H9 (cell line): ENCODE measurements around the gene TEX26. TPM values are rescaled to one million over a fixed set of nuclear protein-coding genes. Genes with fewer than 3 reads are reported as not detected.

Source experiments
- DNase-seq: peaks from one replicate; pipeline ENCODE4 v3.0.0-alpha.2; 2017
- H2AFZ ChIP-seq: one replicate; pipeline ENCODE4 v1.6.1; 2013; ENCODE audit warnings: mild to moderate bottlenecking, low read length, control low read depth, moderate library complexity
- H2AK5ac ChIP-seq: 2 replicates; pipeline ENCODE4 v1.6.1; 2013; ENCODE audit warnings: low read length, control low read depth, mixed read lengths; ENCODE audit not compliant: insufficient read length
- H2BK120ac ChIP-seq: one replicate; pipeline ENCODE4 v1.6.1; 2013; ENCODE audit warnings: low read depth, mild to moderate bottlenecking, low read length, control low read depth, inconsistent platforms; ENCODE audit not compliant: poor library complexity, severe bottlenecking
- H2BK12ac ChIP-seq: 2 replicates; pipeline ENCODE4 v1.6.1; 2013; ENCODE audit warnings: low read length, control low read depth, mixed read lengths, low read depth; ENCODE audit not compliant: insufficient read length
- H2BK15ac ChIP-seq: 2 replicates; pipeline ENCODE4 v1.6.1; 2013; ENCODE audit warnings: low read depth, low read length, control low read depth
- H2BK20ac ChIP-seq: one replicate; pipeline ENCODE4 v1.6.1; 2013; ENCODE audit warnings: low read depth, mild to moderate bottlenecking, low read length, control low read depth, inconsistent platforms; ENCODE audit not compliant: poor library complexity, severe bottlenecking
- H2BK5ac ChIP-seq: 2 replicates; pipeline ENCODE4 v1.6.1; 2013; ENCODE audit warnings: low read length, control low read depth, mixed read lengths; ENCODE audit not compliant: insufficient read length
- H3K14ac ChIP-seq: 2 replicates; pipeline ENCODE4 v1.6.1; 2013; ENCODE audit warnings: low read length, control low read depth; ENCODE audit not compliant: insufficient read depth
- H3K18ac ChIP-seq: 2 replicates; pipeline ENCODE4 v1.6.1; 2013; ENCODE audit warnings: low read depth, mild to moderate bottlenecking, mixed read lengths, low read length, control low read depth; ENCODE audit not compliant: insufficient read length
- H3K23ac ChIP-seq: 2 replicates; pipeline ENCODE4 v1.6.1; 2013; ENCODE audit warnings: low read length, control low read depth, mixed read lengths, low read depth; ENCODE audit not compliant: insufficient read length
- H3K23me2 ChIP-seq: 2 replicates; pipeline ENCODE4 v1.6.1; 2013; ENCODE audit warnings: low read depth, mild to moderate bottlenecking, mixed read lengths, low read length, control low read depth; ENCODE audit not compliant: insufficient read length, poor library complexity, severe bottlenecking
- H3K27ac ChIP-seq: 2 replicates; pipeline ENCODE4 v1.5.1; 2013; ENCODE audit warnings: low read length, control low read depth, mixed read lengths, low read depth; ENCODE audit not compliant: insufficient read length
- H3K27me3 ChIP-seq: 2 replicates; pipeline ENCODE4 v1.6.1; 2013; ENCODE audit warnings: low read length, control low read depth, inconsistent platforms; ENCODE audit not compliant: insufficient read depth
- H3K4ac ChIP-seq: 2 replicates; pipeline ENCODE4 v1.6.1; 2013; ENCODE audit warnings: low read depth, mild to moderate bottlenecking, control low read depth, inconsistent platforms, low read length, moderate library complexity
- H3K4me1 ChIP-seq: 2 replicates; pipeline ENCODE4 v1.6.1; 2013; ENCODE audit warnings: low read length, control low read depth, inconsistent platforms; ENCODE audit not compliant: insufficient read depth
- H3K4me2 ChIP-seq: 2 replicates; pipeline ENCODE4 v1.6.1; 2013; ENCODE audit warnings: low read length, control low read depth, mixed read lengths; ENCODE audit not compliant: insufficient read length, insufficient read depth
- H3K56ac ChIP-seq: 2 replicates; pipeline ENCODE4 v1.6.1; 2013; ENCODE audit warnings: low read depth, mild to moderate bottlenecking, mixed read lengths, low read length, control low read depth; ENCODE audit not compliant: insufficient read length
- H3K79me1 ChIP-seq: 2 replicates; pipeline ENCODE4 v1.6.1; 2013; ENCODE audit warnings: low read depth, mild to moderate bottlenecking, moderate library complexity, low read length, control low read depth, inconsistent platforms; ENCODE audit not compliant: insufficient read depth, poor library complexity, severe bottlenecking
- H3K79me2 ChIP-seq: 2 replicates; pipeline ENCODE4 v1.6.1; 2013; ENCODE audit warnings: low read length, control low read depth, inconsistent platforms; ENCODE audit not compliant: insufficient read depth
- H3K9ac ChIP-seq: 2 replicates; pipeline ENCODE4 v1.6.1; 2013; ENCODE audit warnings: low read length, control low read depth, mixed read lengths; ENCODE audit not compliant: insufficient read length; ENCODE audit errors: extremely low read depth
- H3K9me3 ChIP-seq: one replicate; pipeline ENCODE4 v1.6.1; 2013; ENCODE audit warnings: low read depth, low read length, inconsistent platforms; ENCODE audit not compliant: control insufficient read depth
- H3T11ph ChIP-seq: one replicate; pipeline ENCODE4 v1.6.1; 2013; ENCODE audit warnings: mild to moderate bottlenecking, low read length, control low read depth, inconsistent platforms
- H4K20me1 ChIP-seq: one replicate; pipeline ENCODE4 v1.6.1; 2013; ENCODE audit not compliant: control insufficient read depth, insufficient read length, insufficient read depth
- H4K5ac ChIP-seq: 2 replicates; pipeline ENCODE4 v1.6.1; 2013; ENCODE audit warnings: low read depth, mild to moderate bottlenecking, mixed read lengths, low read length, control low read depth; ENCODE audit not compliant: insufficient read length
- H4K8ac ChIP-seq: replicated peaks from 2 replicates; pipeline ENCODE4 v1.6.1; 2013; ENCODE audit warnings: low read length, control low read depth, mixed read lengths, low read depth; ENCODE audit not compliant: insufficient read length
- H4K91ac ChIP-seq: 2 replicates; pipeline ENCODE4 v1.6.1; 2013; ENCODE audit warnings: low read depth, mild to moderate bottlenecking, moderate library complexity, mixed read lengths, low read length, control low read depth; ENCODE audit not compliant: insufficient read length
- H3K27ac Mint-ChIP-seq, 3 experiments: 2 replicates in 2 of 3; 3 replicates in 1 of 3; pipeline ENCODE4 v1.8.0; 2020 to 2021; ENCODE audit warnings: mixed read lengths in 3 of 3, mild to moderate bottlenecking in 1 of 3, moderate library complexity in 1 of 3
- H3K27me3 Mint-ChIP-seq: 2 replicates; pipeline ENCODE4 v1.8.0; 2021; ENCODE audit warnings: low read depth, mild to moderate bottlenecking, moderate library complexity, mixed read lengths
- H3K36me3 Mint-ChIP-seq, 3 experiments: 2 replicates in 2 of 3; 3 replicates in 1 of 3; pipeline ENCODE4 v1.8.0; 2020 to 2021; ENCODE audit warnings: low read depth in 3 of 3, mixed read lengths in 3 of 3; ENCODE audit not compliant: insufficient read depth in 1 of 3
- H3K4me1 Mint-ChIP-seq, 2 experiments: 2 replicates each; pipeline ENCODE4 v1.8.0; 2020; ENCODE audit warnings: mixed read lengths in 2 of 2
- H3K4me3 Mint-ChIP-seq, 2 experiments: 2 replicates in 1 of 2; 3 replicates in 1 of 2; pipeline ENCODE4 v1.8.0; 2020 to 2021; ENCODE audit warnings: mild to moderate bottlenecking in 2 of 2, mixed read lengths in 2 of 2, moderate library complexity in 1 of 2
- H3K9me3 Mint-ChIP-seq, 2 experiments: 2 replicates in 1 of 2; 3 replicates in 1 of 2; pipeline ENCODE4 v1.8.0; 2020; ENCODE audit warnings: mild to moderate bottlenecking in 2 of 2, mixed read lengths in 2 of 2, moderate library complexity in 1 of 2
- CTCF ChIP-seq: fragments of 200-600 bp; sonication (generic); conservative IDR thresholded peaks from 3 replicates; pipeline ENCODE4 v1.8.0; 2021; ENCODE audit warnings: antibody characterized with exemption, mild to moderate bottlenecking
- WGBS: extraction: QIAGEN DNeasy Blood & Tissue Kit; methylation state at CpG from one replicate; pipeline ENCODE4 v1.1.7; 2013; ENCODE audit warnings: missing lambda C conversion rate, low lambda C conversion rate, mixed read lengths; ENCODE audit not compliant: insufficient read length; ENCODE audit errors: extremely low coverage; 5-methylcytosine and 5-hydroxymethylcytosine counted together
- total RNA-seq: library from RNA; stranded (reverse); gene quantifications from 2 replicates; pipeline ENCODE4 v1.2.1, GENCODE V29; 2021

Gene TEX26
- total RNA-seq, 1 experiment from 2014 or later: not detected

- H2AFZ ChIP-seq: no peak within 1 kb of the TSS
- TF ChIP-seq CTCF: no peak
- H3K4me3 Mint-ChIP-seq: peak within 1 kb of the TSS; percentile 42 to 67
- H3K27me3 ChIP-seq: peaks cover 10% of the 10 kb centered on the region; the same call in 1 of the 2 replicates
- H2BK20ac ChIP-seq: no peak within 1 kb of the TSS
- H3K4me1 Mint-ChIP-seq: peaks cover 4 to 6% of the 10 kb centered on the region in 2 experiments
- no peak within 1 kb of the TSS for H3K4ac ChIP-seq
- peak within 1 kb of the TSS; percentile 18 for H3K4me2 ChIP-seq
- no peak within 1 kb of the TSS for H3K27ac Mint-ChIP-seq
- peaks cover 8% of the 10 kb centered on the region for H3K23me2 ChIP-seq
- no peaks in the 10 kb centered on the region for H3K9me3 ChIP-seq
- H3K79me1 ChIP-seq: no peaks in the 10 kb centered on the region
- no peak within 1 kb of the TSS for H3K23ac ChIP-seq
- WGBS: no CpG with 5 or more reads among the region's 35 CpGs
- no peak within 1 kb of the TSS for H2BK15ac ChIP-seq
- no peak within 1 kb of the TSS for H2AK5ac ChIP-seq
- no peak within 1 kb of the TSS for H3K27ac ChIP-seq
- no peak within 1 kb of the TSS for H4K91ac ChIP-seq
- no peak within 1 kb of the TSS for H2BK120ac ChIP-seq
- no peak within 1 kb of the TSS for H4K5ac ChIP-seq
- peak within 1 kb of the TSS; percentile 67 for H3K14ac ChIP-seq
- no peak within 1 kb of the TSS for H3K56ac ChIP-seq
- H3K18ac ChIP-seq: no peak within 1 kb of the TSS
- no peaks in the 10 kb centered on the region for H3K9me3 Mint-ChIP-seq
- H3T11ph ChIP-seq: no peak within 1 kb of the TSS
- no peak within 1 kb of the TSS for H2BK5ac ChIP-seq
- H4K8ac ChIP-seq: no peak within 1 kb of the TSS
- no peak within 1 kb of the TSS for H3K9ac ChIP-seq
- H4K20me1 ChIP-seq: no peaks in the 10 kb centered on the region
- no peaks in the 10 kb centered on the region for H3K79me2 ChIP-seq
- H3K4me1 ChIP-seq: no peaks in the 10 kb centered on the region
- H3K27me3 Mint-ChIP-seq: peaks cover 75% of the 10 kb centered on the region
- no peak within 1 kb of the TSS for H2BK12ac ChIP-seq
- DNase-seq: no peak
- H3K36me3 Mint-ChIP-seq: no peaks in the 10 kb centered on the region
These were observed 26.5 kb upstream of the TEX26 start, which contains the start of gene MEDAG for GRCh38 chr13:30905932-30906383. Gene MEDAG (plus strand): TSS chr13:30906271. CDS start chr13:30906516, 245 bp downstream.
